ENCODE measurements around the gene FADS6.

GRCh38 chr17:74861662-74862107 is 31.7 kb downstream of the FADS6 start:
- no peak for TF ChIP-seq CTCF (IDR thresholded peaks at IDR 0.05; ENCODE audit: low read depth, low read length)
- no peak for TF ChIP-seq EZH2phosphoT487 (IDR thresholded peaks at IDR 0.05; ENCODE audit: low read depth)
